TTC549 (cell line): Measurements from ENCODE around the gene CCDC148.

Source experiments
- FAIRE-seq: peaks from 2 replicates; lab custom pipeline; 2012; peaks lifted over from hg19 to GRCh38; lab: Jason Lieb, UNC

The CCDC148 gene

GRCh38 chr2:158414538-158414937, 42.0 kb downstream of the CCDC148 start:
- FAIRE-seq = no peak

GRCh38 chr2:158413581-158413980, 43.0 kb downstream of the CCDC148 start:
- no peak for FAIRE-seq

GRCh38 chr2:158412206-158412605, 44.3 kb downstream of the CCDC148 start:
- FAIRE-seq = no peak

- no peak for FAIRE-seq
Measured at GRCh38 chr2:158411748-158412147, 44.8 kb downstream of the CCDC148 start.

GRCh38 chr2:158410132-158410531, 46.4 kb downstream of the CCDC148 start:
- no peak for FAIRE-seq

- no peak for FAIRE-seq
Measured at GRCh38 chr2:158407031-158407430, 49.5 kb downstream of the CCDC148 start.

GRCh38 chr2:158405341-158405740, 51.2 kb downstream of the CCDC148 start:
- FAIRE-seq = no peak

- no peak for FAIRE-seq
Measured at GRCh38 chr2:158403237-158403636, 53.3 kb downstream of the CCDC148 start.

GRCh38 chr2:158402665-158403064, 53.9 kb downstream of the CCDC148 start:
- FAIRE-seq = no peak

- FAIRE-seq = no peak
Measured at GRCh38 chr2:158395166-158395565, 61.4 kb downstream of the CCDC148 start.

- FAIRE-seq = no peak
Measured at GRCh38 chr2:158394453-158394852, 62.1 kb downstream of the CCDC148 start.

- FAIRE-seq = no peak
Measured at GRCh38 chr2:158393886-158394285, 62.7 kb downstream of the CCDC148 start.

GRCh38 chr2:158392687-158393086, 63.9 kb downstream of the CCDC148 start:
- FAIRE-seq = no peak

GRCh38 chr2:158391876-158392275, 64.7 kb downstream of the CCDC148 start:
- no peak for FAIRE-seq

GRCh38 chr2:158391361-158391760, 65.2 kb downstream of the CCDC148 start:
- FAIRE-seq = no peak

GRCh38 chr2:158388159-158388558, 68.4 kb downstream of the CCDC148 start:
- FAIRE-seq = no peak

- no peak for FAIRE-seq
Measured at GRCh38 chr2:158385646-158386045, 70.9 kb downstream of the CCDC148 start.

- no peak for FAIRE-seq
Measured at GRCh38 chr2:158381978-158382377, 74.6 kb downstream of the CCDC148 start.

GRCh38 chr2:158381205-158381604, 75.3 kb downstream of the CCDC148 start:
- FAIRE-seq = no peak

- FAIRE-seq = no peak
Measured at GRCh38 chr2:158380746-158381145, 75.8 kb downstream of the CCDC148 start.

GRCh38 chr2:158378926-158379325, 77.6 kb downstream of the CCDC148 start:
- no peak for FAIRE-seq

- no peak for FAIRE-seq
Measured at GRCh38 chr2:158366342-158366741, 90.2 kb downstream of the CCDC148 start.

GRCh38 chr2:158359846-158360245, 96.7 kb downstream of the CCDC148 start:
- FAIRE-seq = no peak

- no peak for FAIRE-seq
Measured at GRCh38 chr2:158357699-158358098, 98.9 kb downstream of the CCDC148 start.

- no peak for FAIRE-seq
Measured at GRCh38 chr2:158357122-158357521, 99.4 kb downstream of the CCDC148 start.
